ENCODE measurements around the gene TSPAN4.

- TF ChIP-seq POLR2A (IDR thresholded peaks at IDR 0.05; ENCODE audit: low read depth, low read length) (no peak), SP1 (IDR thresholded peaks at IDR 0.05; ENCODE audit: low read depth, low read length) (no peak), RELA (IDR thresholded peaks at IDR 0.05; ENCODE audit: borderline replicate concordance, partially characterized antibody) (no peak), CTCF (IDR thresholded peaks at IDR 0.05 in 2 of 3, conservative IDR thresholded peaks at IDR 0.05 in 1 of 3; ENCODE audit: control insufficient read depth in 2 of 3, extremely low read depth in 1 of 3, insufficient read depth in 1 of 3, low read depth in 3 of 3, low read length in 3 of 3) (no peak), NR2F1 (conservative IDR thresholded peaks at IDR 0.05) (no peak), EZH2 (IDR thresholded peaks at IDR 0.05; ENCODE audit: borderline replicate concordance, control insufficient read depth, low read depth, low read length) (no peak), ELK1 (IDR thresholded peaks at IDR 0.05; ENCODE audit: low read depth, low read length) (no peak), TARDBP (IDR thresholded peaks at IDR 0.05; ENCODE audit: borderline replicate concordance) (no peak), POLR2AphosphoS5 (IDR thresholded peaks at IDR 0.05; ENCODE audit: low read length) (no peak), NFYA (IDR thresholded peaks at IDR 0.05; ENCODE audit: borderline replicate concordance, low read depth, low read length) (no peak), RAD21 (IDR thresholded peaks at IDR 0.05; ENCODE audit: insufficient read depth, low read depth, low read length) (no peak), SMC3 (IDR thresholded peaks at IDR 0.05; ENCODE audit: borderline replicate concordance, low read length) (no peak), ZNF384 (IDR thresholded peaks at IDR 0.05; ENCODE audit: borderline replicate concordance, low read depth, low read length) (no peak)
Measured at GRCh38 chr11:893008-893654, 50.5 kb downstream of the TSPAN4 start.
